ENCODE results near the gene ADGRB2. TPM values are rescaled to one million over a fixed set of nuclear protein-coding genes. Genes with fewer than 3 reads are reported as not detected.

The ADGRB2 gene
- total RNA-seq, 1 experiment from 2014 or later, result 15.6 TPM

DNA sequence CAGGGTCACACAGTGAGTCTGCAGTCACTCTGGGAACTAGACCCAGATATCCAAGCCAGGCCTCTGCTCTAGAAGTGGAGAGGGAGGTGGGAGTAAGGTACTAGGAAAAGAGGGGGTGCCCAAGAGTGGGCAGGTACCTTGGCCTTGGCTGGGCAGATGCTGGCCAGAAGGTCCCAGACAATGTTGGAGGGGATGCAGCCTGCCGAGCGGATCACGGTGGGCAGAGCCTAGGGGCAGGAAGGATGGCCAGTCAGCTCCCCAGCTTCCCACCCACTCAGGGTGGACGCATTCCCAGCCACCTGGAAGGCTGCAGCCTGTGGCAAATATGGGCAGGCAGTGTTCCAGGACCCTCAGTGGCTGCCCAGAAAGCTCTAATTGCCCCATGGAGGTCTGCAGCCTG lies 28.4 kb upstream of the ADGRB2 start:
- Histone ChIP-seq H3K27me3 (ENCODE audit: insufficient read depth, low read depth) (no peaks in the 10 kb centered on the region), H3K4me1 (replicated peaks; ENCODE audit: insufficient read depth) (peaks cover 23% of the 10 kb centered on the region), H3K9me2 (ENCODE audit: insufficient read depth) (no peaks in the 10 kb centered on the region), H2AFZ (no peak overlapping the region), H4K20me1 (ENCODE audit: insufficient read depth) (no peaks in the 10 kb centered on the region), H3K27ac (no peak overlapping the region), H3K79me2 (ENCODE audit: low read depth) (peaks cover 14% of the 10 kb centered on the region), H3K9me3 (ENCODE audit: insufficient read depth, low read depth) (no peaks in the 10 kb centered on the region), H3K4me2 (no peak overlapping the region), H3K36me3 (ENCODE audit: low read depth) (no peaks in the 10 kb centered on the region), H3K4me3 (no peak overlapping the region), H3F3A (ENCODE audit: insufficient read depth, low read depth) (peaks cover 34% of the 10 kb centered on the region)
- no peak for TF ChIP-seq EZH2 (IDR thresholded peaks at IDR 0.05; ENCODE audit: low read depth)
- TF ChIP-seq CTCF (conservative IDR thresholded peaks at IDR 0.05), result no peak
- intact Hi-C loops (cut with micrococcal nuclease; ENCODE audit: unreplicated experiment), result loop anchor here (10.0 kb wide), 1 partner anchor 622 kb away; no protein-coding TSS in a partner anchor
- POLR2A ChIA-PET (ENCODE audit: unreplicated experiment), result no interaction called here
- BruUV-seq (replicated peaks), result no TSS peak
- no peak for DNase-seq
- CTCF ChIA-PET, result no interaction called here

DNA sequence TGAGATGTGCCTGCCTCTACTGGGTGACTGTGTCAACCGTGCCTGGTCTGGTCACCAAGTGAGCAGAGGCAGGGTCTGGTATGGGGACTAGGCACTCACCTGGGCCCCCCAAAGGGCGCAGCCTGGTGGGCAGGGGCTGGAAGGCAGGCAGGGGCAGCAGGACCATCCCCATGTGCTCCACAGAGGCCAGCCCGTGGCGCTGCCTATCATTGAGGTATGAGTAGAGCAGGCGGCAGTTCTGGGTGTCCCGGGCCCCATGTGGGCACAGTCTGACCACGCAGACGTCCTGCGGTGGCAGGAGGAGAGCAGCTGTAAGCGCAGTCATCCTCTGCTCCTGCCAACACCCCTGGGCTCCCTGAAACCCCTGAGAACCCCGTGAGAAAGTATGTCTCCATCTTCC lies 28.0 kb upstream of the ADGRB2 start:
- Histone ChIP-seq H3F3A (ENCODE audit: insufficient read depth, low read depth) (peaks cover 38% of the 10 kb centered on the region), H2AFZ (no peak overlapping the region), H3K27me3 (ENCODE audit: insufficient read depth, low read depth) (no peaks in the 10 kb centered on the region), H3K36me3 (ENCODE audit: low read depth) (no peaks in the 10 kb centered on the region), H4K20me1 (ENCODE audit: insufficient read depth) (no peaks in the 10 kb centered on the region), H3K4me3 (no peak overlapping the region), H3K9me3 (ENCODE audit: insufficient read depth, low read depth) (no peaks in the 10 kb centered on the region), H3K9me2 (ENCODE audit: insufficient read depth) (no peaks in the 10 kb centered on the region), H3K4me2 (no peak overlapping the region), H3K4me1 (replicated peaks; ENCODE audit: insufficient read depth) (peaks cover 19% of the 10 kb centered on the region), H3K79me2 (ENCODE audit: low read depth) (peaks cover 10% of the 10 kb centered on the region), H3K27ac (no peak overlapping the region)
- intact Hi-C loops (cut with micrococcal nuclease; ENCODE audit: unreplicated experiment), result loop anchor here (10.0 kb wide), 1 partner anchor 623 kb away; no protein-coding TSS in a partner anchor
- ChIA-PET POLR2A (ENCODE audit: unreplicated experiment) (no interaction called here), CTCF (interaction anchor here (0.6 kb wide), 1 partner anchor 41 kb away, joined by 3 read pairs; no protein-coding TSS in a partner anchor)
- TF ChIP-seq CTCF (conservative IDR thresholded peaks at IDR 0.05), result no peak
- TF ChIP-seq EZH2 (IDR thresholded peaks at IDR 0.05; ENCODE audit: low read depth), result no peak
- no peak for DNase-seq
- BruUV-seq (replicated peaks), result no TSS peak

DNA sequence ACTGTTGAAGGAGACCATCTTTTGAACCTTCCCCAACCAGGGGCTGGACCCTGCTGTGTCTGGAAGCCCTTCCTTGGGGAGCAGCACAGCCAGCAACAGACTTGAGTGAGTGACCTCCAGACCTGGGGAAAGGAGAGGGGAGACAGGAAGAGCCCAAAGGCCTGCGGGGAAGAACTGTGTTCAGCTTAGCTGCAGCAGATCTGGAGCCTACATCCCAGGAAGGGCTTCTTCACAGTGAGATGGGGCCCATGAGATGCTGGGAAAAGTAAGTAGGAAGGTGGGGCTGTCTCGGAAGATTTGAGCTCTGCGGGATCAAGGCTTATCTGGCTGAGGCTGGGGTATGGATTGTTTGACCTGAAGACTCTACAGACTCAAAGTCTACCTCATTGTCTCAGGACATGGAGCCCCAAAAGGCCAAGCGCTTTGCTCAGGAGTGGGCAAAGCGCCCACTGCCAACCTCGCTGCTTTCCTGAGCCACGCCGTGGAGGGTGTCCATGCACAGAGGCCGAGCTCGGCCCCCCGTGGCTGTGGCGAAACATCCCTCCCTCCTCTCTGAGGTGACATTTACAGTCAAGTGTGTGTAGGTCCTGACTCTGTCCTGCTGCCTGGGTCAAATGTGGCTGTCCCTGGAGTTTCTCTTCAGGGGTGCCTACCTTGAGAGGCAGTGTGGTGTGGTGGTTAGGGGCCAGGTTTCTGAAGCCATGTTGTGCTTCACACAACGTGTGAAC lies 27.2 kb upstream of the ADGRB2 start:
- POLR2A ChIA-PET (ENCODE audit: unreplicated experiment), result no interaction called here
- Histone ChIP-seq H3K9me2 (ENCODE audit: insufficient read depth) (no peaks in the 10 kb centered on the region), H3K9me3 (ENCODE audit: insufficient read depth, low read depth) (no peaks in the 10 kb centered on the region), H3K27me3 (ENCODE audit: insufficient read depth, low read depth) (no peaks in the 10 kb centered on the region), H2AFZ (no peak overlapping the region), H3K4me3 (no peak overlapping the region), H3K36me3 (ENCODE audit: low read depth) (no peaks in the 10 kb centered on the region), H3K4me2 (no peak overlapping the region), H3K27ac (no peak overlapping the region), H3K79me2 (ENCODE audit: low read depth) (peaks cover 2% of the 10 kb centered on the region; the same call in 1 of the 2 replicates), H3K4me1 (replicated peaks; ENCODE audit: insufficient read depth) (peaks cover 11% of the 10 kb centered on the region; the same call in 1 of the 2 replicates), H4K20me1 (ENCODE audit: insufficient read depth) (no peaks in the 10 kb centered on the region), H3F3A (ENCODE audit: insufficient read depth, low read depth) (peaks cover 39% of the 10 kb centered on the region)
- DNase-seq, result no peak
- no TSS peak for BruUV-seq (replicated peaks)
- TF ChIP-seq EZH2 (IDR thresholded peaks at IDR 0.05; ENCODE audit: low read depth) (no peak), CTCF (conservative IDR thresholded peaks at IDR 0.05) (no peak)
- CTCF ChIA-PET, result interaction anchor here (0.6 to 0.7 kb wide), 2 partner anchors 42 to 271 kb away, joined by 3 read pairs; no protein-coding TSS in a partner anchor
- intact Hi-C loops (cut with micrococcal nuclease; ENCODE audit: unreplicated experiment), result loop anchor here (2.0 to 10.0 kb wide), 2 partner anchors 174 to 624 kb away; no protein-coding TSS in a partner anchor
